ENCODE data around the gene TANC1. TPM values are rescaled to one million over a fixed set of nuclear protein-coding genes. Genes with fewer than 3 reads are reported as not detected.

TANC1 gene
- total RNA-seq, 1 experiment from 2014 or later: 2.5 TPM

- H3K4me1 ChIP-seq (ENCODE audit: insufficient read depth, low read length): no peaks in the 10 kb centered on the region
- H3K9me3 ChIP-seq (ENCODE audit: control insufficient read depth, low read depth, low read length): no peaks in the 10 kb centered on the region
- no peak overlapping the region for H2BK120ac ChIP-seq (ENCODE audit: low read depth, low read length, poor library complexity, severe bottlenecking)
- no peak overlapping the region for H3K4ac ChIP-seq (ENCODE audit: low read depth, low read length)
- no peaks in the 10 kb centered on the region for H3K27me3 ChIP-seq (ENCODE audit: insufficient read depth, low read length)
- H3K9ac ChIP-seq (ENCODE audit: extremely low read depth, insufficient read length, low read length): no peak overlapping the region
- DNase-seq: no peak
- H3K14ac ChIP-seq (ENCODE audit: insufficient read depth, low read length): no peak overlapping the region
- no peak for TF ChIP-seq CTCF (conservative IDR thresholded peaks at IDR 0.05)
- no peak overlapping the region for H3K23ac ChIP-seq (ENCODE audit: insufficient read length, low read depth, low read length)
- H3K56ac ChIP-seq (ENCODE audit: insufficient read length, low read depth, low read length): no peak overlapping the region
- H3K27me3 Mint-ChIP-seq (ENCODE audit: low read depth): no peaks in the 10 kb centered on the region
- H4K20me1 ChIP-seq (ENCODE audit: control insufficient read depth, insufficient read depth, insufficient read length): no peaks in the 10 kb centered on the region
- no peak overlapping the region for H3T11ph ChIP-seq (ENCODE audit: low read length)
- no peaks in the 10 kb centered on the region for H3K79me2 ChIP-seq (ENCODE audit: insufficient read depth, low read length)
- H4K5ac ChIP-seq (ENCODE audit: insufficient read length, low read depth, low read length): no peak overlapping the region
- H2BK5ac ChIP-seq (ENCODE audit: insufficient read length, low read length): no peak overlapping the region
- H2AK5ac ChIP-seq (ENCODE audit: insufficient read length, low read length): no peak overlapping the region
- no peak overlapping the region for H2BK20ac ChIP-seq (ENCODE audit: low read depth, low read length, poor library complexity, severe bottlenecking)
- no peak overlapping the region for H3K27ac ChIP-seq (ENCODE audit: insufficient read length, low read depth, low read length)
- no peak overlapping the region for H3K4me2 ChIP-seq (ENCODE audit: insufficient read depth, insufficient read length, low read length)
- no peaks in the 10 kb centered on the region for H3K23me2 ChIP-seq (ENCODE audit: insufficient read length, low read depth, low read length, poor library complexity, severe bottlenecking)
- no peak overlapping the region for H2AFZ ChIP-seq (ENCODE audit: low read length)
- no peak overlapping the region for H4K91ac ChIP-seq (ENCODE audit: insufficient read length, low read depth, low read length)
- WGBS (ENCODE audit: extremely low coverage, insufficient read length, low lambda C conversion rate): no CpG with 5 or more reads among the region's 4 CpGs
- H3K27ac Mint-ChIP-seq: no peak overlapping the region
- H3K79me1 ChIP-seq (ENCODE audit: insufficient read depth, low read depth, low read length, poor library complexity, severe bottlenecking): no peaks in the 10 kb centered on the region
- no peaks in the 10 kb centered on the region; a peak in 1 of 5 replicates for H3K9me3 Mint-ChIP-seq
- H2BK15ac ChIP-seq (ENCODE audit: low read depth, low read length): no peak overlapping the region
- no peak overlapping the region for H4K8ac ChIP-seq (replicated peaks; ENCODE audit: insufficient read length, low read depth, low read length)
- no peaks in the 10 kb centered on the region for H3K36me3 Mint-ChIP-seq (ENCODE audit: insufficient read depth in 1 of 3, low read depth in 3 of 3)
- no peak overlapping the region for H3K18ac ChIP-seq (ENCODE audit: insufficient read length, low read depth, low read length)
- H3K4me3 Mint-ChIP-seq: no peak overlapping the region
- no peak overlapping the region for H2BK12ac ChIP-seq (ENCODE audit: insufficient read length, low read depth, low read length)
- peaks cover 13 to 15% of the 10 kb centered on the region in 2 experiments for H3K4me1 Mint-ChIP-seq
Observed at GRCh38 chr2:159086826-159087225, 118.4 kb downstream of the TANC1 start.
